ENCODE measurements around the gene FBRSL1. TPM values are rescaled to one million over a fixed set of nuclear protein-coding genes. Genes with fewer than 3 reads are reported as not detected.

Gene FBRSL1
- total and polyA plus RNA-seq, 12 donors, result 28.1 to 90.6 (median 47.0) TPM

DNA sequence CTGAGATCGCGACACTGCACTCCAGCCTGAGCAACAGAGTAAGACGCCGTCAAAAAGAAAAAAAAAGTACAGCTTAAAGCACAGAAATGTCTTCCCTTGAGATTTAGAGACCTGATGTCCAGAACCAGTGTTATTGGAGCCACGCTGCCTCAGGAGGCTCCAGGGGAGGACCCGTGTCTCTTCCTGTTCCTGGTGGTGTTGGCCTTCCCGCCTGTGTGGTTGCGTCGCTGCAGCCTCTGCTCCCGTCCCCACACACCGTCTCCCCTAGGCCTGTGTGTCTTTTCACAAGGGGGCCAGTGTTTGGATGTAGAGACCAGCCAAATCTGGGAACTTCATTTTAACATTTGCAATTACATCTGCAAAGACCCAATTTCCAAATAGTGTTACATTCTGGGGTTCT lies 8.6 kb upstream of the FBRSL1 start:
- H3K36me3 ChIP-seq, result no peaks in the 10 kb centered on the region
- no peak for DNase-seq
- H3K9me3 ChIP-seq, result no peaks in the 10 kb centered on the region
- WGBS, 2 donors, result 55 to 74% methylated on average over 11 of the region's 11 CpGs
- TF ChIP-seq, protein P1, sequence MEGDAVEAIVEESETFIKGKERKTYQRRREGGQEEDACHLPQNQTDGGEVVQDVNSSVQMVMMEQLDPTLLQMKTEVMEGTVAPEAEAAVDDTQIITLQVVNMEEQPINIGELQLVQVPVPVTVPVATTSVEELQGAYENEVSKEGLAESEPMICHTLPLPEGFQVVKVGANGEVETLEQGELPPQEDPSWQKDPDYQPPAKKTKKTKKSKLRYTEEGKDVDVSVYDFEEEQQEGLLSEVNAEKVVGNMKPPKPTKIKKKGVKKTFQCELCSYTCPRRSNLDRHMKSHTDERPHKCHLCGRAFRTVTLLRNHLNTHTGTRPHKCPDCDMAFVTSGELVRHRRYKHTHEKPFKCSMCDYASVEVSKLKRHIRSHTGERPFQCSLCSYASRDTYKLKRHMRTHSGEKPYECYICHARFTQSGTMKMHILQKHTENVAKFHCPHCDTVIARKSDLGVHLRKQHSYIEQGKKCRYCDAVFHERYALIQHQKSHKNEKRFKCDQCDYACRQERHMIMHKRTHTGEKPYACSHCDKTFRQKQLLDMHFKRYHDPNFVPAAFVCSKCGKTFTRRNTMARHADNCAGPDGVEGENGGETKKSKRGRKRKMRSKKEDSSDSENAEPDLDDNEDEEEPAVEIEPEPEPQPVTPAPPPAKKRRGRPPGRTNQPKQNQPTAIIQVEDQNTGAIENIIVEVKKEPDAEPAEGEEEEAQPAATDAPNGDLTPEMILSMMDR (IDR thresholded peaks at IDR 0.05), result no peak
- H3K27ac ChIP-seq, result no peak overlapping the region
- intact Hi-C loops (cut with DNase I), result loop anchor here in 1 of 10 donors (10.0 kb wide), 1 partner anchor 113 kb away; no protein-coding TSS in a partner anchor
- ATAC-seq, result no peak
- peaks cover 0 to 5% (median 0%) of the 10 kb centered on the region in 9 donors for H3K4me1 ChIP-seq
- peaks cover 0 to 39% (median 14%) of the 10 kb centered on the region in 7 donors for H3K27me3 ChIP-seq
- H3K4me3 ChIP-seq, result no peak overlapping the region

DNA sequence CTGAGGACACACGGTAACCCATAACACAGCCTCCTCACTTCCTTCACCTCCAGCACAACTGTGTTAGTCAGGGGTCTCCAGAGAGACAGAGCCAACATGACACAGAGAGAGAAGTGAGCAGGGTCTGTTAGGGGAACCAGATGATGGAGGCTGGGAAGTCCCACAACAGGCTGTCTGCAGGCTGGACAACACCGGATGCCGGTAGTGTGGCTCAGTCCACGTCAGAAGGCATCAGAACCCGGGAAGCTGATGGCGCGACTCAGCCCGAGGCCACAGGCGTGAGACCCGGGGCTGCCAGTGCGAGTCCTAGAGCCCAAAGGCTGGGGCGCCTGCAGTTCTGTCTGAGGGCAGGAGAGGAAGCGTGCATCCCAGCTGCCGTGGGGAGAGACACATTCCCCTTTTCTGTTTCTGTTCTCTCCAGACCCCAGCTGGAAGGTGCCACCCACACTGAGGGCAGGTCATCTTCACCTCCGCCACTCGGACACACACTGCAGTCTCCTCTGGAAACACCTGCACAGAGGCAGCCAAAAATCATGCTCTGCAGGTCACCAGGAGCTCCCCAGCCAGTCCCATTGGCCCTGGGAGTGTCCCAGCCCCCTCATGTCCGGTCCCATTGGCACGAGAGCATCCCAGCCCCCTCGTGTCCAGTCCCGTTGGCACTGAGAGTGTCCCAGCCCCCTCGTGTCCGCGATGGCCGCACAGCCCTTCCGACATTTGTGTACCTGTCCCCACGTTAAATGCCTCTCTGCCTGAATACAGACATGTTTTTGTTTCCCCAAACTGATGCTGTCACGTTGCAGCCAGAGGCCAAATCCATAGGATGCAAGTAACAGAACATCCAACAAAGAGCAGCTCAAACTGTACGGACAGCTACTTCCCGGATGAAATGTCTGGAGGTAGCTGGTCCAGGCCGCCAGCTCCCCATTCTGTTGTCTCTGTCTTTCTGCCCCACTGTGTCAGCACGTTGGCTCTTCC lies 7.9 kb upstream of the FBRSL1 start:
- intact Hi-C loops (cut with DNase I), result loop anchor here in 1 of 10 donors (10.0 kb wide), 1 partner anchor 113 kb away; no protein-coding TSS in a partner anchor
- Histone ChIP-seq H3K4me3 (no peak overlapping the region), H3K27me3 (peaks cover 0 to 39% (median 14%) of the 10 kb centered on the region in 7 donors), H3K36me3 (no peaks in the 10 kb centered on the region), H3K9me3 (no peaks in the 10 kb centered on the region), H3K27ac (no peak overlapping the region), H3K4me1 (peaks cover 0 to 5% (median 0%) of the 10 kb centered on the region in 9 donors)
- DNase-seq (no peak), ATAC-seq (no peak)
- 83 to 86% methylated on average over 31 of the region's 31 CpGs for WGBS, 2 donors
- TF ChIP-seq, protein P1 (IDR thresholded peaks at IDR 0.05), result no peak

DNA sequence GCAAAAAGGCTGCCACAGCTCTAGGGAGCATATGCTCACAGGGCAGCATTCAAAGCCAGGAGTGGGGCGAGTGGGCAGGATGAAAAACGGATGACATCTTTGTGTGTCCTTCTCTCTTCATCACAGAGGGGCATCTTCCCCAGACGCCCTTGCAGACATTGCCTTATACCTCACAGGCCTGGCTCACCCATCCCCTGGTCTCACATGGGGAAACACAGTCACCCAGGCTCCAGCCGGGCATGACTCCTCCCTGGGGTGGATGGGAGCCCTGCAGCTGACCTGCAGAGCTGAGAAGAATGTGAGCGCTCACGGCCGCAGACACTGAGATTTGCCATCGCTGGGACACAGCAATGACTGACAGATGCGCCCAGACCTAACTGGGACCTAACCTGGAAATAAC lies 7.2 kb upstream of the FBRSL1 start:
- Histone ChIP-seq H3K27me3 (peaks cover 0 to 39% (median 14%) of the 10 kb centered on the region in 7 donors), H3K9me3 (no peaks in the 10 kb centered on the region), H3K27ac (no peak overlapping the region), H3K36me3 (no peaks in the 10 kb centered on the region), H3K4me1 (peaks cover 0 to 7% (median 0%) of the 10 kb centered on the region in 9 donors), H3K4me3 (no peak overlapping the region)
- intact Hi-C loops (cut with DNase I), result loop anchor here in 1 of 10 donors (10.0 kb wide), 1 partner anchor 112 kb away; no protein-coding TSS in a partner anchor
- no peak for DNase-seq
- WGBS, 2 donors, result 87 to 93% methylated on average over 9 of the region's 9 CpGs
- TF ChIP-seq, protein P1 (IDR thresholded peaks at IDR 0.05), result no peak
- ATAC-seq, result no peak

DNA sequence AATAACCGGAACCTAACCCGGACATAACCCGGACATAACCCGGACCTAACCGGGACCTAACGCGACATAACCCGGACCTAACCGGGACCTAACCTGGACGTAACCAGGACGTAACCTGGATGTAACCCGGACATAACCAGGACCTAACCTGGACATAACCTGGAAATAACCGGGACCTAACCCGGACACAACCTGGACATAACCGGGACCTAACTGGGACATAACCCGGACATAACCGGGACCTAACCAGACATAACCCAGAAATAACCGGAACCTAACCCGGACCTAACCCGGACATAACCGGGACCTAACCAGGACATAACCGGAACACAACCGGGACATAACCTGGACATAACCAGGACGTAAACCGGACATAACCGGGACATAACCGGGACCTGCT lies 6.7 kb upstream of the FBRSL1 start:
- 96 to 98% methylated on average over 27 of the region's 27 CpGs for WGBS, 2 donors
- TF ChIP-seq, protein P1 (IDR thresholded peaks at IDR 0.05), result no peak
- intact Hi-C loops (cut with DNase I), result loop anchor here in 1 of 10 donors (10.0 kb wide), 1 partner anchor 112 kb away; no protein-coding TSS in a partner anchor

More for the DNA sequence above, 6.7 kb upstream of the FBRSL1 start:
- Histone ChIP-seq H3K4me1 (peaks cover 0 to 11% (median 2%) of the 10 kb centered on the region in 9 donors), H3K27ac (no peak overlapping the region), H3K27me3 (peaks cover 0 to 39% (median 14%) of the 10 kb centered on the region in 7 donors), H3K4me3 (no peak overlapping the region), H3K36me3 (no peaks in the 10 kb centered on the region), H3K9me3 (no peaks in the 10 kb centered on the region)
- DNase-seq (no peak), ATAC-seq (no peak)
